ENCODE measurements around the gene PPP4R4. TPM values are rescaled to one million over a fixed set of nuclear protein-coding genes. Genes with fewer than 3 reads are reported as not detected.
A peak's percentile ranks its signal among the peaks of the same experiment; 100 is the strongest.

The PPP4R4 gene
- total and polyA plus RNA-seq, 9 donors: 3.0 to 41.0 (median 14.2) TPM

DNA sequence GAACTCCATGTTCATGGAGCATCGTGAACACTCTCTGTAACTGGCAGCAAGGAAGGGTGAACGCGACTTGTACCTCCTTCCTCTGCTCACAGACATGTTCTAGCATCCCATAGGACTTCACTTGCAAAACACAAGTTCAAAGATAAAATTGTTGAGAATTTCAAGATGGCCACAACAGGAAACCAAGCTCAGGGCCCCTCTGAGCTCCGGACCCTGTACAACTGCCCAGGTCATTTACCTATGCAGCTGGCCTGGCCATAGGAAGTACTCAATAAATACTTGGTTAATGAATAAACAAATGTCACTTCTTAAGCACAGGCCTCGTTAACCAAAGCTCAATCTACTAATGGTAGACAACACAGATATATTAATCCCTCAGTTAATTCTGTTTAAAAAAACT lies 11.7 kb upstream of the PPP4R4 start:
- Histone ChIP-seq H3K4me1 (ENCODE audit: insufficient read depth) (peaks cover 22% of the 10 kb centered on the region), H3K4me3 (no peak overlapping the region), H3K36me3 (no peaks in the 10 kb centered on the region), H3K9me3 (no peaks in the 10 kb centered on the region), H3K27ac (peak overlapping the region in 1 of 2 donors; percentile 39), H3K27me3 (no peaks in the 10 kb centered on the region)
- DNase-seq: no peak
- TF ChIP-seq EP300 (IDR thresholded peaks at IDR 0.05): no peak
- TF ChIP-seq POLR2A (IDR thresholded peaks at IDR 0.05): no peak
- TF ChIP-seq, protein P1, sequence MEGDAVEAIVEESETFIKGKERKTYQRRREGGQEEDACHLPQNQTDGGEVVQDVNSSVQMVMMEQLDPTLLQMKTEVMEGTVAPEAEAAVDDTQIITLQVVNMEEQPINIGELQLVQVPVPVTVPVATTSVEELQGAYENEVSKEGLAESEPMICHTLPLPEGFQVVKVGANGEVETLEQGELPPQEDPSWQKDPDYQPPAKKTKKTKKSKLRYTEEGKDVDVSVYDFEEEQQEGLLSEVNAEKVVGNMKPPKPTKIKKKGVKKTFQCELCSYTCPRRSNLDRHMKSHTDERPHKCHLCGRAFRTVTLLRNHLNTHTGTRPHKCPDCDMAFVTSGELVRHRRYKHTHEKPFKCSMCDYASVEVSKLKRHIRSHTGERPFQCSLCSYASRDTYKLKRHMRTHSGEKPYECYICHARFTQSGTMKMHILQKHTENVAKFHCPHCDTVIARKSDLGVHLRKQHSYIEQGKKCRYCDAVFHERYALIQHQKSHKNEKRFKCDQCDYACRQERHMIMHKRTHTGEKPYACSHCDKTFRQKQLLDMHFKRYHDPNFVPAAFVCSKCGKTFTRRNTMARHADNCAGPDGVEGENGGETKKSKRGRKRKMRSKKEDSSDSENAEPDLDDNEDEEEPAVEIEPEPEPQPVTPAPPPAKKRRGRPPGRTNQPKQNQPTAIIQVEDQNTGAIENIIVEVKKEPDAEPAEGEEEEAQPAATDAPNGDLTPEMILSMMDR (IDR thresholded peaks at IDR 0.05): no peak
- intact Hi-C loops (cut with DNase I): no loop called here
- 77 to 92% (median 91%) methylated on average over 5 of the region's 5 CpGs for WGBS, 3 donors

DNA sequence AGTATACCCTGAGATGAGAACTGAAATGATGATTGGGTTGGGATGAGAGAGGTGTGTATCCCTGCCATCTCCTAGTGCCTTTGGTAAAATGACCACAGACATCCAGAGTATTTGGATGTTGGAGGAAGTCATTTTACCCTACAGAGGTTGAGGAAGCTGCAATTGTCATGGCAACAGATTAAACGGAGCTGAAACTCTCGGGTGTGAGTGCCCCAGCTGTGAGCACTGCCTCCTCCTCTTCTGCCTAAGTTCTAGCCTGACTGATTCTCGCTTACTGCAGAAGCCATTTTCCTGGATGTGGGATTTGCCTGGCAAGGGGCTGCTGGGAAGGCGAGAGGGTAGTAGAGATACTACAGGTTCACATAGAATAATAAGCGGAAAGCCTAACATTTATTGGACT lies 10.3 kb upstream of the PPP4R4 start:
- H3K36me3 ChIP-seq: no peaks in the 10 kb centered on the region
- 75 to 79% (median 78%) methylated on average over 5 of the region's 5 CpGs for WGBS, 3 donors
- no peaks in the 10 kb centered on the region for H3K27me3 ChIP-seq
- H3K9me3 ChIP-seq: no peaks in the 10 kb centered on the region
- peaks cover 22% of the 10 kb centered on the region for H3K4me1 ChIP-seq (ENCODE audit: insufficient read depth)
- H3K27ac ChIP-seq: no peak overlapping the region
- TF ChIP-seq, protein P1 (IDR thresholded peaks at IDR 0.05): no peak
- TF ChIP-seq POLR2A (IDR thresholded peaks at IDR 0.05): no peak
- TF ChIP-seq EP300 (IDR thresholded peaks at IDR 0.05): no peak
- no peak for DNase-seq
- no peak overlapping the region for H3K4me3 ChIP-seq
- intact Hi-C loops (cut with DNase I): no loop called here

DNA sequence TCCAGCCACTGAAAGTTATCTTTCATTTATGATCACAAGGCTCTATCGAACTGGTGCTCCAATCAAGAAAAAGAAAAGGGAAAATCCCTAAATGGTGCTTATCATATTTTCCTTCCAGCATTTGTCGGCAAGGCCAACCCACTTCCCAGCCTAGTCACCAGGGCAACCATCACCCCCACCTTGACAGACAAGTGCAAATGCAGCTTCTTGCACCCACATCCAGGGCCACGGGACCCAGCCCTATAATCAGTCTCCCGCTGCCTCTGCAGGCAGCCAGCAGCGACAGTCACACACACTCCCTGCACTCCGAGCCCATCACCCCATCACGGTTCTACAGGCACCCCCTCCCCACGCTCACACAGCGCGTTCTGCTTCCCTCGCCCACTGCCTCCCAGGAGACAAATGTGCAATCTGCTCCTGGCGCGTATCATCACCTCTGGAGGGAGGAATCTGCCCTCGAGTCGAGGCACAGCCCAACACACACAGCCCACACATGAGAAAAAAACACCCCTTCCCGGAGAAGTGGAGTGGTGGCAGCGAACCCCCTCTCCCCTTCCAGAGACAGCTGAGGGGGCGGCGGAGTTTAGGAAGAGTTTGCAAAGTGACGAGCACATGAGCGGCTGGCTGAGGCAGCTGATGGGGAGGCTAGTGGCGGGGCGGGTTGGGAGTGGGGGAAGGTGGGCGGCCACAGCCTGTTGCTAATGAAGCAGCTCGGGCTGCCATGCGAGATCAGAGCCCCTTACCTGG lies 9.3 kb upstream of the PPP4R4 start:
- H3K4me1 ChIP-seq (ENCODE audit: insufficient read depth): peaks cover 22% of the 10 kb centered on the region
- intact Hi-C loops (cut with DNase I): no loop called here
- WGBS, 3 donors: 7 to 10% (median 10%) methylated on average over 26 of the region's 26 CpGs
- H3K27me3 ChIP-seq: no peaks in the 10 kb centered on the region
- H3K9me3 ChIP-seq: no peaks in the 10 kb centered on the region
- no peaks in the 10 kb centered on the region for H3K36me3 ChIP-seq
- H3K27ac ChIP-seq: no peak overlapping the region
- peak in 2 of 5 donors; percentile 32 to 44 for DNase-seq
- no peak overlapping the region for H3K4me3 ChIP-seq
- TF ChIP-seq POLR2A (IDR thresholded peaks at IDR 0.05): no peak
- TF ChIP-seq EP300 (IDR thresholded peaks at IDR 0.05): no peak
- TF ChIP-seq, protein P1 (IDR thresholded peaks at IDR 0.05): no peak

DNA sequence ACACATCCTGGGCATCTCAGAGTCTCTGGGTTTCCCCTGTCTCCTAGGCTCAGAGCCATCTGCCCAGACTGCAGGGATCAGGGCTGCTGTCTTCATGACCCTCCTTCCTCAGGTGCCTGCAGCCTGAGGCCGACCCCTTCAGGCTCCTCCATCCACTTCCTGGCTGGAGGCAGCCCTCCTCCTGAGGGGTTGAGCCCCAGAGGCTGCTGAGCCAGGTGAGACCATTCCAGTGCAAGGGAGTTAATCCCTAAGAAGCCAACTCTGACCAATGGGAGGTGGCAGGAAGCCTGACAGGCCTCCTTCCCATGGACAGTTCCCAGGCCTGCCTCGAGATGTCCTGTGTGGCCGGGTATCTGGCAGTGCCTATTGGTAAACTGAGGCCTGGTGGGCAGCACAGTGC lies 8.4 kb upstream of the PPP4R4 start:
- H3K4me1 ChIP-seq (ENCODE audit: insufficient read depth): peaks cover 20% of the 10 kb centered on the region
- intact Hi-C loops (cut with DNase I): no loop called here
- no peak overlapping the region for H3K27ac ChIP-seq
- no peak for DNase-seq
- no peak overlapping the region for H3K4me3 ChIP-seq
- no peaks in the 10 kb centered on the region for H3K36me3 ChIP-seq
- WGBS, 3 donors: 81 to 93% (median 91%) methylated on average over 3 of the region's 3 CpGs
- TF ChIP-seq, protein P1 (IDR thresholded peaks at IDR 0.05): no peak
- no peak for TF ChIP-seq EP300 (IDR thresholded peaks at IDR 0.05)
- TF ChIP-seq POLR2A (IDR thresholded peaks at IDR 0.05): no peak
- H3K27me3 ChIP-seq: no peaks in the 10 kb centered on the region
- no peaks in the 10 kb centered on the region for H3K9me3 ChIP-seq
